HG03039 (cell line): Measurements from ENCODE around the gene DNAJC16.

Experiments used
- ATAC-seq: cut with Tn5 transposase; IDR thresholded peaks from one replicate; pipeline ENCODE4 v1.9.1; 2021; ENCODE audit warnings: mild to moderate bottlenecking, moderate library complexity; ENCODE audit not compliant: unreplicated experiment

Gene DNAJC16

GRCh38 chr1:15531682-15532081 lies 5.0 kb downstream of the DNAJC16 start:
- no peak for ATAC-seq

GRCh38 chr1:15538771-15539170 lies 12.1 kb downstream of the DNAJC16 start:
- no peak for ATAC-seq

- ATAC-seq = no peak
These were observed 13.5 kb downstream of the DNAJC16 start for GRCh38 chr1:15540186-15540585.

GRCh38 chr1:15541231-15541792 lies 14.7 kb downstream of the DNAJC16 start:
- no peak for ATAC-seq

GRCh38 chr1:15542388-15543250 lies 16.0 kb downstream of the DNAJC16 start:
- ATAC-seq = no peak

GRCh38 chr1:15543251-15543588 lies 16.6 kb downstream of the DNAJC16 start:
- ATAC-seq = no peak

- ATAC-seq = no peak
These were observed 17.2 kb downstream of the DNAJC16 start for GRCh38 chr1:15543589-15544568.

GRCh38 chr1:15546641-15547040 lies 20.0 kb downstream of the DNAJC16 start:
- no peak for ATAC-seq

- no peak for ATAC-seq
These were observed 23.9 kb downstream of the DNAJC16 start for GRCh38 chr1:15550573-15550972.

GRCh38 chr1:15557008-15557407 lies 30.4 kb downstream of the DNAJC16 start:
- ATAC-seq = no peak

- no peak for ATAC-seq
These were observed 30.9 kb downstream of the DNAJC16 start for GRCh38 chr1:15557594-15557993.

GRCh38 chr1:15558516-15558915 lies 31.9 kb downstream of the DNAJC16 start:
- ATAC-seq = no peak

GRCh38 chr1:15559189-15559810 lies 32.7 kb downstream of the DNAJC16 start:
- ATAC-seq = no peak

GRCh38 chr1:15568387-15569073 lies 41.9 kb downstream of the DNAJC16 start:
- ATAC-seq = no peak

GRCh38 chr1:15570861-15571260 lies 44.2 kb downstream of the DNAJC16 start:
- no peak for ATAC-seq

GRCh38 chr1:15571266-15571665 lies 44.6 kb downstream of the DNAJC16 start:
- ATAC-seq = no peak

GRCh38 chr1:15573477-15573876 lies 46.8 kb downstream of the DNAJC16 start:
- no peak for ATAC-seq

- no peak for ATAC-seq
These were observed 48.1 kb downstream of the DNAJC16 start for GRCh38 chr1:15574741-15575140.

GRCh38 chr1:15575549-15576150 lies 49.0 kb downstream of the DNAJC16 start:
- no peak for ATAC-seq

GRCh38 chr1:15577691-15578090 lies 51.0 kb downstream of the DNAJC16 start:
- ATAC-seq = no peak
